ENCODE measurements around the gene CHCHD3. TPM values are rescaled to one million over a fixed set of nuclear protein-coding genes. Genes with fewer than 3 reads are reported as not detected.

CHCHD3 gene
- total and polyA plus RNA-seq, 9 of the 15 experiments (the other 6 are each of a cell fraction or from before 2014, with no cell fraction given), result 66.2 to 279 (median 204) TPM

- TF ChIP-seq NCOA2 (IDR thresholded peaks at IDR 0.05; ENCODE audit: partially characterized antibody in 2 of 2) (no peak), ZNF609 (CRISPR knock-in tag; IDR thresholded peaks at IDR 0.05; ENCODE audit: borderline replicate concordance) (no peak), SRSF7 (optimal IDR thresholded peaks at IDR 0.05; ENCODE audit: low read depth, low read length) (no peak)
These were observed 224.2 kb downstream of the CHCHD3 start (continued) for GRCh38 chr7:132857703-132858102.

DNA sequence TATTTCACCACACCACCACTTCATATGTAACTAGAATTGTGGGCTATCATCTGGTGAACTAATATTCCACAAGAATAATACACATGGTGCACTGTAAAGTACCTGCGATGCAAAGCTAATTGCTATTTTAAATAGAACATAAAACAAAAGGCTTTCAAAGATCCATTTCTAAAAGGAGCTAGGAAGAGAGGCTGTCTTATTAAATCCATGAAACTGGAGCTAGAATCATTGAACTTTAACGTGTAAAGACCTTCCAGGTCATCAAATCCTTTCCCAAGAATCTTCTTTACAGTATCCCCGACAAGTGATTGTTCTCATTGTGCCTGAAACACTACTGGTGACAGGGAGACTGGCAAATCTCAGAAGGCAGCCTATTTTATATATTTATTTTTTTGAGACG is 224.9 kb downstream of the CHCHD3 start:
- Histone ChIP-seq H3K4me2 (ENCODE audit: insufficient read depth, low read length) (no peak overlapping the region), H3K27me3 (ENCODE audit: control insufficient read depth in 2 of 2, insufficient read depth in 2 of 2, low read length in 2 of 2) (no peaks in the 10 kb centered on the region), H3K79me2 (ENCODE audit: control insufficient read depth, insufficient read depth, low read length) (no peaks in the 10 kb centered on the region), H2AFZ (ENCODE audit: low read depth, low read length) (no peak overlapping the region), H3K4me3 (no peak overlapping the region), H3K27ac (ENCODE audit: extremely low read depth, low read depth, low read length) (no peak overlapping the region), H3K36me3 (ENCODE audit: control insufficient read depth, insufficient read depth, low read length) (peaks cover 7% of the 10 kb centered on the region; the same call in 2 of the 3 replicates), H3K9me3 (replicated peaks; ENCODE audit: control insufficient read depth, insufficient read depth, low read depth, low read length) (no peaks in the 10 kb centered on the region), H3K9me1 (ENCODE audit: control insufficient read depth, insufficient read depth, low read length) (no peaks in the 10 kb centered on the region), H4K20me1 (replicated peaks; ENCODE audit: control insufficient read depth, insufficient read depth, low read length) (no peaks in the 10 kb centered on the region; the same call in 1 of the 2 replicates), H3K4me1 (replicated peaks in 1 of 2; ENCODE audit: control insufficient read depth in 2 of 2, insufficient read depth in 2 of 2, low read length in 2 of 2) (no peaks in the 10 kb centered on the region), H3K9ac (ENCODE audit: insufficient read depth in 1 of 2, low read depth in 2 of 2, low read length in 2 of 2) (no peak overlapping the region)
- TF ChIP-seq ZNF140 (CRISPR knock-in tag; IDR thresholded peaks at IDR 0.05) (no peak), ZNF695 (CRISPR knock-in tag; IDR thresholded peaks at IDR 0.05) (no peak), ZNF57 (CRISPR knock-in tag; IDR thresholded peaks at IDR 0.05) (no peak), ARID2 (IDR thresholded peaks at IDR 0.05) (no peak), MAX (CRISPR knock-in tag; IDR thresholded peaks at IDR 0.05) (no peak), IFI16 (CRISPR knock-in tag; IDR thresholded peaks at IDR 0.05) (no peak), SP1 (CRISPR knock-in tag; IDR thresholded peaks at IDR 0.05) (no peak), ZKSCAN8 (CRISPR knock-in tag; IDR thresholded peaks at IDR 0.05) (no peak), ZNF384 (IDR thresholded peaks at IDR 0.05; ENCODE audit: low read depth, low read length) (no peak), ZNF347 (CRISPR knock-in tag; IDR thresholded peaks at IDR 0.05; ENCODE audit: low read depth) (no peak)
- TF ChIP-seq, protein P1, sequence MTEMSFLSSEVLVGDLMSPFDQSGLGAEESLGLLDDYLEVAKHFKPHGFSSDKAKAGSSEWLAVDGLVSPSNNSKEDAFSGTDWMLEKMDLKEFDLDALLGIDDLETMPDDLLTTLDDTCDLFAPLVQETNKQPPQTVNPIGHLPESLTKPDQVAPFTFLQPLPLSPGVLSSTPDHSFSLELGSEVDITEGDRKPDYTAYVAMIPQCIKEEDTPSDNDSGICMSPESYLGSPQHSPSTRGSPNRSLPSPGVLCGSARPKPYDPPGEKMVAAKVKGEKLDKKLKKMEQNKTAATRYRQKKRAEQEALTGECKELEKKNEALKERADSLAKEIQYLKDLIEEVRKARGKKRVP (CRISPR knock-in tag; IDR thresholded peaks at IDR 0.05), result no peak
- in situ Hi-C loops (cut with MboI), result no loop called here
- ChIA-PET POLR2A (interaction anchor here (1.9 kb wide), 1 partner anchor 15 kb away, joined by 4 read pairs; no protein-coding TSS in a partner anchor), CTCF (ENCODE audit: low intra/inter-chr PET ratio) (no interaction called here)
- BruUV-seq (replicated peaks), result no TSS peak
- no peak for DNase-seq (ENCODE audit: extremely low read depth in 1 of 4, low spot score in 3 of 4)
- no peak for ATAC-seq
- intact Hi-C loops (cut with micrococcal nuclease), result no loop called here
- no peak for FAIRE-seq
- 95% methylated on average over 4 of the region's 4 CpGs for WGBS (ENCODE audit: insufficient coverage, low coverage, missing lambda C conversion rate)

Measured in K562 (cell line).